Stimulated activated CD8-positive, alpha-beta memory T cell treated with anti-CD3 and anti-CD28 coated beads, Interleukin-15, amount 100 ng/mL, for 4 hours (primary cell): ENCODE results near the gene HACD3.
"Not testable (repeated sequence)": the region's sequence is repeated elsewhere in the genome, so short reads cannot be mapped to it uniquely, and the experiment has no call there.

Source experiments
- DNase-seq, 2 donors: peaks; one replicate each; pipeline ENCODE4 v3.0.0-alpha.2; 2020; ENCODE audit warnings: low read depth in 2 of 2

HACD3 gene

DNA sequence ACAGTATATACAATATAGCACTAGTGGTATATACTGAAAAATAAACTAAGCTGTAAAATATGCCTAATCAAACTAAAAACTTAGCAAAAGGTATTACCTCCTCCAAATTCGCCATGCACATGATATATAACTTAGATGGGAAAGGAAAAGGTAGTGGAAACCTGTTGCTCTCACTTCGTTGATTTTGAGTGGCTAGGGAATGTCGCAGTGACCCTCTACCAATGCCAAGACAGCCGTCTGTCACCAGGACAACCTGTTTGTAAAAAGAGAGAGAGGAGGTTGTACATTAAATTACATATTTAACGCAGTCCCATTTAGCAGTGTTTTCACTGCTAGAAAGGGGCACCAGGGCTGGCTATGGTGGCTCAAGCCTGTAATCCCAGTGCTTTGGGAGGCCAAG lies 69.4 kb downstream of the HACD3 start:
- DNase-seq, result no peak

DNA sequence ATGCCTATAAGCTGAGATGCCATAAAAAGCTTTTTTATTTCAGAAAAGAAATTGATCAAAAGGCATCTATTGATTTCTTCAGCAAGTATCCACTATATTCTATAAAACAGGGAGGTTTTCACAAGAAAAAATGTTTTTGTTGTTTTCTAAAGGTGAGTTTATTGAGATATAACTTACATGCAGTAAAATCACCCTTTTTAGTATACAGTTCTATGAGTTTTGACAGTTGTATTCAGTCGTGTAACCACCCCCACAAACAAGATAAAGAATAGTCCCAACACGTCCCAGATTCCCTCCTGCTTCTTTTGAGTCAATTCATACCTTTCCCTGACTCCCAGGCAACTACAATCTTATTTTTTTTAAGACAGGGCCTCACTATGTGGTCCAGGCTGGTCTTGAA lies 72.9 kb downstream of the HACD3 start:
- no peak for DNase-seq

DNA sequence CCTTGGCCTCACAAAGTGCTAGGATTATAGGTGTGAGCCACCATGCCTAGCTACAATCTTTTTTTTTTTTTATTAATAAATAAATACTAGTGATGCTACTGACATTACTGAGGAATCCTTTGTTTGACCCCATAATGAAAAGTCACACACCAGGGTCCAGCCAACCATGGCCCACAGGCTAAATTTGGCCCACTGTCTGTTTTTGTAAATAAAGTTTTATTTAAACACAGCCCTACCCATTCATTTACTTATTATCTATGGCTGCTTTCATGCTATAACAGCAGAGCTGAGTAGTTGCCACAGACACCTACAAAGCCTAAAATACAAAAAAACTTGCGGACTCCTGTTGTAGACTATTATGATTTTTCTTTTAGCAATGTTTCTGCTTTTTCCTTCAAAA lies 73.3 kb downstream of the HACD3 start:
- DNase-seq, result no peak

DNA sequence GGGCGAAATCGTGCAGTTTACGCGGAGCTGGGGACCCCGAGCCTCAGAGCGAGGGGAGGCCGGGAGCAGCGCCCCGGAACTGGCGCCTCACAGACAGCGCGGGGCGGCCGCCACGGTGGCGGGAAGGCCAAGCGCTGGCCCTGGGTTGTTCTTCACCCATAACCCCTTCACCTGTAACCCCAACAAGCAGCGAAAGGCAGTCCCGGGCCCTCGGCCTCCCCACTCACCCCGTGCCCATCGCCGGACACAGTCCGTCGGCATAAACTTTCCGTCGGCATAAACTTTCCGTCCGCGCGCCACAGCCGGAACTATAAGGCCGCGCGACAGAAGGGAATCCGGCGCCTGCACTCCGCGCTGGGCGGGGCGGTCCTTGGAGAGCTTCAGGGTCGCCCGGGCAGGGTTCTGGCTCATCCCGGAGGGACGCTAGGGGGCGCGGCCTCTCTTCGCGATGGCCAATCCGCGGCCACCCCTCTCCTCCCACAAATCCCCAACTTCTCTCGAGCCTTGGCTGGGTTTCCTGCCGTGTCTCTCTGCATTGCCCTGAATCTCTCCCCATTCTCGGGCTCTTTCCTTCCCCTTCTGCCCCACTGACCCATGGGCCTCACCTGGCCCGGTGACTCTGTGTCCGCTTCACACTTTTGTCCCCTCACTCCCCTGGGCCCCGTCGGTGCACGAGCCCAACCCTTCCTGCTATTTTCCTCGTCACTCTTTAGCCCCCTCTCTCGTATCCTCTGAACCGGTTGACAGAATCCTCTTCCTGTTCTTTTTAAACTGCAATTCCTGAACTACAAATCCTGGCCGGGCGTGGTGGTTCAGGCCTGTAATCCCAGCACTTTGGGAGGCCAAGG lies 80.8 kb downstream of the HACD3 start, which contains the start of gene INTS14:
TSS of gene INTS14 (minus strand) at position 261 of the 848 bp plus-strand sequence. CDS start 3,751 bp downstream, outside the sequence.
- DNase-seq, result peak; percentile 84 to 86

DNA sequence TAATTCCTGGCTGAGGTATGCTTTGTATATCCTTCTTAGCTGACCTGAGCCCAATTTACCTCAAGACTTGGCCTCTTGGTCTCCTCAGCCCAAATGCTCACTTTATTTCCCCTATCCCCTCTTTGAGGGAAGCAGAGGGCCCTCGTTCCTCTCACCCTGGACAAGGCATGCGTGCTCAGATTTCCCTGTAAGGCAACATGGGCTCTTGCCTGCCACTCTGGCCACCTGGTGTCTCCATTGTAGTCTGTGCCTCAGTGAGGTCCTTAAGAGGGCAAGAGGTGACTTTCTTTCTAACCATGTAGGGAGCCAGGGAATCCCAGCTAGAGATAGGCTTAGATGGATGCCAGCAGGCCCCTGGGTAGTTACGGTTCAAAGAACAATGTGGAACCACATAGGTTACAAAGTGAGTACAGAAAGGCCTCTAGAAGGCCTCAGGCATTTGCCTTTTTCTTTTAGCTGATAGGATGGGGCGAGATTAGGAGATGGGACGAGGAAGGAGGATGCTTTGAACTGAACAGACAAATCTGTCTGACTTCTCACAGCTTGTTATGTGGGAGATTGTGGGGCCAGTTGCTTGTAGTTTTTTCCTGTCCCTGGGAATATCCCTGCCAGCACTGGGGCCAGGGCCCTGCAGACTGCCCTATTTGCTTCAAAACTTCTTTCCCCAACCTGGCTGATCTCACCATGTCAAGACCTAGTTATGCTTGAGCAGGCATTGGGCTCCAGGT lies 81.8 kb downstream of the HACD3 start:
- DNase-seq, result no peak

DNA sequence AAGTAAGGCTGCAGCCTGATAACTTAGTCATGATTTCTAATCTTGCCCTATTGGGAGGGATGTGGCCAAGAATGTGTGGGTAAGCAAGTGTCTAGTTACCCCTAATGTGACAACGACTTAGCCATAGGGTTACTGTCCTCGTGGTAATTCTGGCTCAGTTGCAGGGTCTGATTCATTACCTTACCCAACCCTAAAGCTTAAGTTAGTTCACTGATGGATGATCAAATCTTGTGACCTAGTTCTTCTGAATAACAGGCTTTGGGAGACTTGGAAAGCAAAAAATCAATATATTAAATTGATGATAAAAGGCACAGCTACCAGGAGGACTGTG lies 82.3 kb downstream of the HACD3 start:
- DNase-seq, result no peak

DNA sequence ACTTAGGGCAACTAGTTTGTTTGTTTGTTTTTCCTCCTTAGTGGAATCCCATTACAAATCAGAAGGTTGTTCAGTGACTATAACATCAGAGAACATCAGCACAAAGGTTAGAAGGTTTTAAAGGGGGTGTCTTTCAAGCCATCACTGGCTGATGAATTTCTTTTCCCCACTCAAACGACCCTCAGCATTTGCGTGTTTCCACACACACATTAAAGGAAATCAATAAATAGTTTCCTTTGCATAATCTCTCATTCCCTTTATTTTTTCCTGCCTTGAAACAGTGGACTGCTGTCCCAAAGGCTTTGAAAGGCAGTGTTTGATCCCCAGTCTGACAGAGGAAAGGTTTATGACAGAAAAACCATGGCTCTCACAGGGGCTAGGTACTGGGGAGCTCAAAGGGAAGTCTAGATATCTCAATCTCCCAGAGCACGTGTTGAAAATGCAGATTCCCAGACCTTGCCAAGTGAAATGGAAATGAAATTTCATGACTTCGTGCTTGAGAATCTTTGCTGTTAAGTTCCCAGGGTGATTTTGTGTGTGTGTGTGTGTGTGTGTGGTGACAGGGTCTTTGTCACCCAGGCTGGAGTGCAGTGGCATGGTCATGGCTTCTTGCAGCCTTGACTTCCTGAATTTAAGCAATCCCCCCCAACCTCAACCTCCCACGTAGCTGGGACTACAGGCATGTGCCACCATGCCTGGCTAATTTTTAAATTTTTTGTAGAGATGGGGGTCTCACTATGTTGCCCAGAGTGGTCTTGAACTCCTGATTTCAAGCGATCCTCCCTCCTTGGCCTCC lies 82.9 kb downstream of the HACD3 start:
- DNase-seq, result no peak

DNA sequence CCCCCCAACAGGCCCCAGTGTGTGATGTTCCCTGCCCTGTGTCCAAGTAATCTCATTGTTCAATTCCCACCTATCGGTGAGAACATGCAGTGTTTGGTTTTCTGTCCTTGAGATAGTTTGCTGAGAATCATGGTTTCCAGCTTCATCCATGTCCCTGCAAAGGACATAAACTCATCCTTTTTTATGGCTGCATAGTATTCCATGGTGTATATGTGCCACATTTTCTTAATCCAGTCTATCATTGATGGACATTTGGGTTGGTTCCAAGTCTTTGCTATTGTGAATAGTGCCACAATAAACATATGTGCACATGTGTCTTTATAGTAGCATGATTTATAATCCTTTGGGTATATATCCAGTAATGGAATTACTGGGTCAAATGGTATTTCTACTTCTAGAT lies 85.6 kb downstream of the HACD3 start:
- not testable (repeated sequence) for DNase-seq

DNA sequence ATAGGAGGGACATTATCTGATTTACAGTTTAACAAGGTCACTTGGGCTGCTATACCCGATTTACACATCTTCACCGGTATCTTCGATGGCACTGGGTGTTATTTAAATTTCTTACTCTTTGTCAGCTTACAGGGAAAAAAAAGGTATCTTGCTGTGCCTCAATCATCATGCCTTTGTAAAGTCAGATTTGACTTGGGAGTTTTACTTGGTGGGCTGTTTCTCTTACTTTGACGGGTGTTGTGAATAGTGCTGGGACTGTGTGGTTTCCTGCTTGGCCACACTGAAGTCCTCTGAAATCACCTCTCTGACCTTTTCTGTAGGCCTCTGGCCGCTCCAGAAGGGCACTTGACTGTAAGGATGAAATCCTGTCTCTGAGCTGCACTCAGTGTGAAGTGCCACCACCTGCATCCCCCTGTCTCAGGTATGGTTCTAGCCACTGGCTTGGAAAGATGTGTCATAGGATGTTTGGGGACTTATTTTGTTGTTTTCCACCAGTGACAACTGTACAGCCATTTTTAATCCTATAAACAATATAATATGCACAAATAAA lies 88.4 kb downstream of the HACD3 start:
- DNase-seq, result no peak

DNA sequence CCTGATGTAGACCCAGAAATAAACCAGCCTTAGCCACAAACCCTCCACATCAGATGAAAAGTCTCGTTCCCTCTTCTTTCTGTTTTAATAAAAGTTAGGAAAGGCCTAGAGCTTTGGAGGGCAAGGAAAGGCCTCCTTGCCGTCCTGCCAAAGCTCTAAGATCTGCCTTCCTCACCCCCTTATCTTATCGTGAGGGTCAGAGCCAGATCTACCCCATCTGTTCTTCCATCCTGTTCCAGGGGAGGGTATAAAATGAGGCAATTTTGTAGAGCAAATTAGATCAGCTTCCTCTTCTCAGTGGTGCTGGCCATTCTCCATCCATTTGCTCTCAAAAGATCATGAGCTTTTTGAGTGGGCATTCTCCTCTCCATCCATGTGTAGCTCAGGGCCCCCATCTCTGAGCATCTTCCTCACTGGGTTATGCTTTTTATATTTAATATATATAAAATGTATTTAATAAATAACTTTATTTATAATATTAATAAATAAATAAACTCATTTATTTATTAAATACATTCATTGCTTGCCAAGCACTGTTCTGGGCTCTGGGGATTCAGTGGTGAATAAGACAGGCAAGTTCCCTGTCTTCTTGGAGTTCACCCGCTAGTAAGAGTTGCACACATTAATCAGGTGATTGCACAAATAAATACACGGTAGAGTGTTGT lies 89.5 kb downstream of the HACD3 start:
- no peak for DNase-seq

DNA sequence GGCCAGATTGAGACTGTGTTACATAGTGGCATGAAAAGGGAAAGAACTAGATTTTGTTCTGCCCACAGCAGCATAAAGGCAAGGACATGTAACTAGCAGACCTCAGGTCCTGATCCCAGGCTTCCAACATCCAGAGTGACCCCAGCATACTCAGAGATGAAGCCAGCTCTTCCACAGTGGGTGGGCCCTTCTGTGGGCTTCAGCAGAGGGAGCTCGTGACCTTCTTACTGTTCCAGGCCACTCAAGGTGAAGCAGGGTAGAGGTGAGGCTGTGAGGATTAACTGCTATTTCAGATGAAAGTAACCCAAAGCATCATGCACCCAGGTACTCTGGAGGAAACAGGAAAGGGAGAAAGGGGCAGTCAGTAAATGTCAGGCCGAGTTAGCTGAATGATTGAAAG lies 90.6 kb downstream of the HACD3 start:
- DNase-seq, result no peak

DNA sequence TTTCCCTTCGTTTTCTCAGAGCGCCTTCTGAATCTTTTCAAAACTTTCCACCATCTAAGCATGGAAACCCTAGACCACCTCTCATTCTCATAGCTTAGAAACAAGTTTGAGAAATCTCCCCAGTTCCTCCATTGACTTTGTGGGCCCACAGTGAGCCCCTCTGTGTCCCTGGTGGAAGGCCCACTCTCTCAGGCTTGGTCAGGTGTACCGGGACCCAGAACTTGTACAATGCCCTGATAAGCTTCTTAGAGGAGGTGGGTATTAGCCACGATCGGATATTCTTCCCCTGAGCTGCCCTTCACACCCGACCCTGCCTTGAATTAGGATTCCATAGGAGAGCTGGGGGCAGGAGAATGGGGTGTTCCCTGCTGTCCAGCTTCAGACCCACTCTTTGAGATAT lies 91.4 kb downstream of the HACD3 start, which contains the start of gene SLC24A1:
TSS of gene SLC24A1 (plus strand) at position 301 of the 400 bp plus-strand sequence. CDS start 2,143 bp downstream, outside the sequence.
- DNase-seq, result no peak

DNA sequence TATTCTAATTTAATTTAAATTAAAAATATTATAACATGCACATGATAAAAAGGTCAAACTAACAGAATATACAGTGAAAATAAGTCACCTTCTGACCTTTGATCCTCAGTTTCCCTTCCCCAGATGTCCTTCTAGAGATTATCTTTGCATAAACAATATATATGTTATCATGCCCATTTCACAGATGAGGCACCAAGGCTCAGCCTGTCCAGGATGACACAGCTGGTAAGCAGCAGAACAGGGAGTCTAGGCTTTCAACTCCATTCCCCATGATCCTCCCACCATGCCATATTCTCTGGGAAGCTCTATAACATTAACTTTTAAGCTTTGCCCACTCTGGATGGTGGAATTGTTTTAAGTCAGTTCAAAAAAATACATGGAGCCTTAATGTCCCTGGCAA lies 92.8 kb downstream of the HACD3 start:
- no peak for DNase-seq

DNA sequence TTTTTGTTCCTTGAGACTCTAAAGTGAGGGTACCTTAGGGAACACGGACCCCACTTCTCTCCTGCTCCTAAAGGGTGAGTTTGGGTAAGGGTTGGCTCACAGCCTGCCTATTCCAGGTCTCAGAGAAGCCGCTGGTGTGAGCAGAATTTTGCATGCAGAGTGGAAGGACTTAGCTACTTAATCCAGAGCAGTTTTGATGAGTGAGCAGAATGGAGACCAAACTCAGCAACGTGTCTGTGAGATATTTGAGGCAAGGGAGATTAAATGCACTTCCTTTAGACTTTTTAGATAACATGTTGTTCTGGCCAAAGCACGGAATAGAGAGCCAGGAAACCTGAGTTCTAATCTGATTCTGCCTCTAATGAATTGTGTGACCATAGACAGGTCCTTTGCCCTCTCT lies 96.6 kb downstream of the HACD3 start:
- DNase-seq, result no peak
